ENCODE measurements around the gene TRPM3.

TRPM3 gene

GRCh38 chr9:70826562-70826961, 294.9 kb downstream of the TRPM3 start:
- no peak for ATAC-seq
- TF ChIP-seq ARNTL (CRISPR knock-in tag; IDR thresholded peaks at IDR 0.05; ENCODE audit: borderline replicate concordance, low read depth) (no peak), TOX (CRISPR knock-in tag; IDR thresholded peaks at IDR 0.05; ENCODE audit: borderline replicate concordance) (no peak), ZNF70 (CRISPR knock-in tag; IDR thresholded peaks at IDR 0.05) (no peak), TSHZ2 (CRISPR knock-in tag; IDR thresholded peaks at IDR 0.05) (no peak), TCF4 (CRISPR knock-in tag; IDR thresholded peaks at IDR 0.05; ENCODE audit: borderline replicate concordance) (no peak), ZFP3 (CRISPR knock-in tag; IDR thresholded peaks at IDR 0.05) (no peak), ZNF565 (CRISPR knock-in tag; conservative IDR thresholded peaks at IDR 0.05; ENCODE audit: low read depth) (no peak)

GRCh38 chr9:70823284-70823683, 298.1 kb downstream of the TRPM3 start:
- no peak for ATAC-seq
- TF ChIP-seq ZNF565 (CRISPR knock-in tag; conservative IDR thresholded peaks at IDR 0.05; ENCODE audit: low read depth) (no peak), ZNF70 (CRISPR knock-in tag; IDR thresholded peaks at IDR 0.05) (no peak), SNAI2 (CRISPR knock-in tag; IDR thresholded peaks at IDR 0.05) (no peak), CSDC2 (CRISPR knock-in tag; IDR thresholded peaks at IDR 0.05) (no peak), PATZ1 (CRISPR knock-in tag; IDR thresholded peaks at IDR 0.05; ENCODE audit: borderline replicate concordance) (no peak), ESRRG (CRISPR knock-in tag; IDR thresholded peaks at IDR 0.05) (no peak), CREB5 (CRISPR knock-in tag; IDR thresholded peaks at IDR 0.05; ENCODE audit: low read depth) (no peak), TSHZ2 (CRISPR knock-in tag; IDR thresholded peaks at IDR 0.05) (no peak), POU6F1 (CRISPR knock-in tag; IDR thresholded peaks at IDR 0.05; ENCODE audit: borderline replicate concordance, low read depth) (no peak), GLIS3 (CRISPR knock-in tag; IDR thresholded peaks at IDR 0.05) (no peak), RARB (CRISPR knock-in tag; IDR thresholded peaks at IDR 0.05) (no peak), ZC3H10 (CRISPR knock-in tag; IDR thresholded peaks at IDR 0.05) (no peak), TCF4 (CRISPR knock-in tag; IDR thresholded peaks at IDR 0.05; ENCODE audit: borderline replicate concordance) (no peak), OSR1 (CRISPR knock-in tag; IDR thresholded peaks at IDR 0.05) (no peak), TOX (CRISPR knock-in tag; IDR thresholded peaks at IDR 0.05; ENCODE audit: borderline replicate concordance) (no peak), ZNF8 (CRISPR knock-in tag; IDR thresholded peaks at IDR 0.05) (no peak), CSRNP3 (CRISPR knock-in tag; IDR thresholded peaks at IDR 0.05) (no peak)

Measured in SK-N-SH treated with all-trans-retinoic acid at 6 μM for 48 hours (cell line).